ENCODE data around the gene CCDC124. TPM values are rescaled to one million over a fixed set of nuclear protein-coding genes. Genes with fewer than 3 reads are reported as not detected.
A peak's percentile ranks its signal among the peaks of the same experiment; 100 is the strongest.

The CCDC124 gene
- total RNA-seq, 1 donor from 2014 or later: 59.7 TPM

- Histone ChIP-seq H3K36me3 (no peaks in the 10 kb centered on the region), H3K27ac (no peak overlapping the region), H3K27me3 (peaks cover 8% of the 10 kb centered on the region), H3K4me3 (no peak overlapping the region), H3K4me1 (no peaks in the 10 kb centered on the region), H3K9me3 (no peaks in the 10 kb centered on the region)
- no peak for DNase-seq
- intact Hi-C loops (cut with DNase I): no loop called here
- no peak for TF ChIP-seq CTCF (IDR thresholded peaks at IDR 0.05)
- peak; percentile 52 for ATAC-seq
Measured at GRCh38 chr19:17889609-17890214, 43.1 kb upstream of the CCDC124 start.

DNA sequence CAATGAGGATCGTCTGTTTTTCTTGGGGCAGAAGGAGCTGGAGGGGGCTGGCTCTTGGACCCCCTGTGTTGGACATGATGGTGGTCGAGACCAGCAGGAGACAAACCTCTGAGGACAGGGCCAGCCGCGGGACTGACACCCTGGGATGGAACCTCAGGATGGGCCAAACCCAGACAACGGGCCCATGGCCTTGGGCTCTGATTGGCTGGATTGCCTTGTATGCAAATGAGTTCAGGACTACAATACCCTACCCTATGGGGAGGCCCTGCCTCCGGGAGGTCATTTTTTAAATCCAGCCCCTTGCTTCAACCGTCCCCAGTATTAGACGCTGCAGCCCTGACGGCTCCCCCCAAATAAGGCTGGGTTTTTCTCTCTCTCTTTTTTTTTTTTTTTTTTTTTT, 39.0 kb upstream of the CCDC124 start:
- TF ChIP-seq CTCF (IDR thresholded peaks at IDR 0.05): no peak
- ATAC-seq: no peak
- no peaks in the 10 kb centered on the region for H3K9me3 ChIP-seq
- no peaks in the 10 kb centered on the region for H3K4me1 ChIP-seq
- no peaks in the 10 kb centered on the region for H3K36me3 ChIP-seq
- H3K27me3 ChIP-seq: peaks cover 14% of the 10 kb centered on the region
- no peak overlapping the region for H3K27ac ChIP-seq
- DNase-seq: no peak
- intact Hi-C loops (cut with DNase I): no loop called here
- H3K4me3 ChIP-seq: no peak overlapping the region

DNA sequence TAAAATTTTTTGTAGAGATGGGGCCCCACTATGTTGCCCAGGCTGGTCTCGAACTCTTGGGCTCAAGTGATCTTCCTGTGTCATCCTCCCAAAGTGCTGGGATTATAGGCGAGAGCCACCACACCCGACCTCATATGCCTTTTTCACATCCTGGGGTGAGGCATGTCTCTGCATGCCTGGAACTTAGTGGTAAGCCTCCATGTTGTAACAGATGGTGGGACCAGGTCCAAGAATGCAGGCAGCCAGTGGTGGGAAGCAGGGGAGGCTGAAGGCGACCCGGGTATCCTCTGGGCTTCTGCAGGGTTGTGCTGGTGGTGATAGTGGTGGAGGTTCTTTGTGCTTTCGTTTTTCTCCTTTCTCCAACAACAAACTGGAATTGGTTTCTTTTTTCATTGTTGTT, 30.1 kb upstream of the CCDC124 start:
- peaks cover 13% of the 10 kb centered on the region for H3K27me3 ChIP-seq
- no peaks in the 10 kb centered on the region for H3K4me1 ChIP-seq
- no peak for ATAC-seq
- DNase-seq: no peak
- TF ChIP-seq CTCF (IDR thresholded peaks at IDR 0.05): no peak
- no peak overlapping the region for H3K4me3 ChIP-seq
- H3K27ac ChIP-seq: no peak overlapping the region
- intact Hi-C loops (cut with DNase I): no loop called here
- H3K36me3 ChIP-seq: no peaks in the 10 kb centered on the region
- no peaks in the 10 kb centered on the region for H3K9me3 ChIP-seq

GRCh38 chr19:17908244-17908643, 24.6 kb upstream of the CCDC124 start:
- ATAC-seq (no peak), DNase-seq (no peak)
- Histone ChIP-seq H3K36me3 (no peaks in the 10 kb centered on the region), H3K27ac (no peak overlapping the region), H3K9me3 (peaks cover 8% of the 10 kb centered on the region), H3K27me3 (peaks cover 8% of the 10 kb centered on the region), H3K4me3 (no peak overlapping the region), H3K4me1 (no peaks in the 10 kb centered on the region)
- intact Hi-C loops (cut with DNase I): no loop called here
- no peak for TF ChIP-seq CTCF (IDR thresholded peaks at IDR 0.05)

GRCh38 chr19:17909003-17909732, 23.6 kb upstream of the CCDC124 start:
- H3K4me3 ChIP-seq: no peak overlapping the region
- no peak for TF ChIP-seq CTCF (IDR thresholded peaks at IDR 0.05)
- peaks cover 13% of the 10 kb centered on the region for H3K9me3 ChIP-seq
- intact Hi-C loops (cut with DNase I): no loop called here
- no peak overlapping the region for H3K27ac ChIP-seq
- ATAC-seq (no peak), DNase-seq (no peak)
- peaks cover 17% of the 10 kb centered on the region for H3K27me3 ChIP-seq
- no peaks in the 10 kb centered on the region for H3K4me1 ChIP-seq
- H3K36me3 ChIP-seq: no peaks in the 10 kb centered on the region
